ENCODE data around the gene TREML2. TPM values are rescaled to one million over a fixed set of nuclear protein-coding genes. Genes with fewer than 3 reads are reported as not detected.

Gene TREML2
- total and polyA plus RNA-seq, 11 donors: 0.07 to 0.32 (median 0.09) TPM; not detected in 6

- ATAC-seq (no peak), DNase-seq (no peak)
- WGBS, 4 donors: 49 to 92% (median 62%) methylated on average over 5 of the region's 5 CpGs
- H3K9me3 ChIP-seq: no peaks in the 10 kb centered on the region
- H3K27ac ChIP-seq: no peak overlapping the region
- intact Hi-C loops (cut with DNase I): no loop called here
- no peak for TF ChIP-seq CTCF (IDR thresholded peaks at IDR 0.05)
- no peak for TF ChIP-seq POLR2A (IDR thresholded peaks at IDR 0.05)
- H3K4me1 ChIP-seq: no peaks in the 10 kb centered on the region
- H3K36me3 ChIP-seq: no peaks in the 10 kb centered on the region
- peaks cover 0 to 24% (median 0%) of the 10 kb centered on the region in 9 donors for H3K27me3 ChIP-seq
- no peak overlapping the region for H3K4me3 ChIP-seq
These were observed 30.3 kb upstream of the TREML2 start for GRCh38 chr6:41231246-41231645.

- WGBS, 4 donors: 87 to 89% (median 88%) methylated on average over 4 of the region's 4 CpGs
These were observed 28.8 kb upstream of the TREML2 start for GRCh38 chr6:41229721-41230120.

DNA sequence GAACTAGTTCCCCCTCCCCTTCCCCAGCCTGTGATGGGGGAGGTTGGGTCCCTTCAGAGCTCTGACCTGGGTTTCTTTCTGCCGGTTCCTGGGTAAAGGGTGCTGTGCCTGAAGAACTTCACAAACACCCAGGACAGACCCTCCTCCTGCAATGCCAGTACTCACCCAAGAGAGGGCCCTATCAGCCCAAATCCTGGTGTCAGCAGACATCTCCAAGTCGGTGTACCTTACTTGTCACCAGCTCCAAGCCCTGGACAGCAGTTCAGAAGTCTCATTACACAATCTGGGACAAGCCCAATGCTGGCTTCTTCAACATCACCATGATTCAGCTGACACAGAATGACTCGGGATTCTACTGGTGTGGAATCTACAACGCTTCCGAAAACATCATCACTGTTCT, 27.7 kb upstream of the TREML2 start:
- Histone ChIP-seq H3K27ac (no peak overlapping the region), H3K27me3 (peaks cover 0 to 29% (median 0%) of the 10 kb centered on the region in 9 donors), H3K4me3 (no peak overlapping the region), H3K9me3 (no peaks in the 10 kb centered on the region), H3K36me3 (no peaks in the 10 kb centered on the region), H3K4me1 (no peaks in the 10 kb centered on the region)
- DNase-seq (no peak), ATAC-seq (peak in 2 of 4 donors; percentile 7 to 33)
- intact Hi-C loops (cut with DNase I): no loop called here
- 44 to 66% (median 49%) methylated on average over 5 of the region's 5 CpGs for whole genome bisulfite sequencing, 4 donors
- TF ChIP-seq CTCF (IDR thresholded peaks at IDR 0.05) (no peak), POLR2A (IDR thresholded peaks at IDR 0.05) (no peak)

More at GRCh38 chr6:41229721-41230120, 28.8 kb upstream of the TREML2 start:
- ATAC-seq: no peak
- DNase-seq: no peak
- Histone ChIP-seq H3K27me3 (peaks cover 0 to 27% (median 0%) of the 10 kb centered on the region in 9 donors), H3K4me1 (no peaks in the 10 kb centered on the region), H3K9me3 (no peaks in the 10 kb centered on the region), H3K27ac (no peak overlapping the region), H3K4me3 (no peak overlapping the region), H3K36me3 (no peaks in the 10 kb centered on the region)
- intact Hi-C loops (cut with DNase I): no loop called here
- no peak for TF ChIP-seq POLR2A (IDR thresholded peaks at IDR 0.05)
- TF ChIP-seq CTCF (IDR thresholded peaks at IDR 0.05): no peak

- H3K27me3 ChIP-seq: peaks cover 0 to 29% (median 0%) of the 10 kb centered on the region in 9 donors
These were observed 27.1 kb upstream of the TREML2 start, which contains the start of gene TREML4 for GRCh38 chr6:41228096-41228495. Gene TREML4 (plus strand): TSS chr6:41228349. CDS start chr6:41228428, 79 bp downstream.

More at GRCh38 chr6:41228096-41228495, 27.1 kb upstream of the TREML2 start, which contains the start of gene TREML4:
- ATAC-seq: no peak
- TF ChIP-seq POLR2A (IDR thresholded peaks at IDR 0.05): no peak
- TF ChIP-seq CTCF (IDR thresholded peaks at IDR 0.05): no peak
- intact Hi-C loops (cut with DNase I): no loop called here
- Histone ChIP-seq H3K4me3 (no peak within 1 kb of the TSS), H3K27ac (no peak within 1 kb of the TSS), H3K4me1 (no peaks in the 10 kb centered on the region), H3K9me3 (no peaks in the 10 kb centered on the region), H3K36me3 (no peaks in the 10 kb centered on the region)
- WGBS, 4 donors: 53 to 67% (median 61%) methylated on average over 4 to 5 of the region's 5 CpGs
- DNase-seq: peak in 1 of 5 donors; percentile 33

Measured in heart left ventricle (tissue), 16 donors.